Upper lobe of left lung (tissue), 4 donors: ENCODE results near the gene MAGOH.

Experiments
- POLR2A ChIP-seq, 4 donors: fragments of 450-650 bp; IDR thresholded peaks; one replicate each; pipeline ENCODE4 v1.5.1; 2016 to 2017; ENCODE audit warnings: antibody characterized with exemption in 4 of 4, mild to moderate bottlenecking in 2 of 4
- POLR2AphosphoS5 ChIP-seq, 2 donors: sonication (generic); formaldehyde crosslinking; IDR thresholded peaks; one replicate each; pipeline ENCODE4 v1.5.1; 2017; ENCODE audit warnings: antibody characterized with exemption in 2 of 2

DNA sequence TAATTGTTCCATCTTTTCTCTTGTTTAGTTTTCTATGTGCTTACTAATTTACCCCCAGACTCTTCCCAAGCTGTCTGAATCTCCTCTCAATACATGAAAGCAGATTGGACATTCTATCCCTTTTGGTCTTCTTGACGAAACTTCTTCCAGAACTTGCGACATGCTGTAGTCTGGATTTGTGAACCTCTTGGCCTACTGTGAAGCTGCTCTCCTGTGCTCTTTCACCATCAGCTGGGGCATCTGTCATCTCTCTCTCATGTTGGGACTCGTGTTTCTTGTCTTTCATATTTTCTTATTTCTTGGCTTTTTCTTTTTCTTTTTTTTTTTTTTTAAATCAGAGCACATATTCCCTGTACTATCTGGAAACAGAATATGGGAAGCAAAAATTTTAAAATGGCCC, 34.9 kb downstream of the MAGOH start:
- TF ChIP-seq POLR2AphosphoS5 (IDR thresholded peaks at IDR 0.05) = no peak
- TF ChIP-seq POLR2A (IDR thresholded peaks at IDR 0.05) = no peak
